CD14-positive monocyte (primary cell): ENCODE data around the gene GPHN. TPM values are rescaled to one million over a fixed set of nuclear protein-coding genes. Genes with fewer than 3 reads are reported as not detected.

Experiments used
- DNase-seq, 3 donors: peaks; one replicate each; pipeline ENCODE4 v3.0.0-alpha.2; 2011 to 2022
- H2AFZ ChIP-seq: 2 replicates; pipeline ENCODE4 v1.6.0; 2012; ENCODE audit warnings: mild to moderate bottlenecking, low read depth, low read length, inconsistent platforms; ENCODE audit not compliant: insufficient read depth, poor library complexity, severe bottlenecking
- H3K27ac ChIP-seq, 2 donors: 1 replicate in 1 of 2; 2 replicates in 1 of 2; pipeline ENCODE4 v1.5.1; 2012 to 2013; ENCODE audit warnings: low read length in 2 of 2, control low read depth in 1 of 2, inconsistent platforms in 1 of 2, low read depth in 1 of 2, mild to moderate bottlenecking in 1 of 2
- H3K27me3 ChIP-seq, 2 donors: one replicate each; pipeline versions ENCODE4 v1.6.0 to v1.6.1; 2011 to 2013; ENCODE audit warnings: low read length in 2 of 2; ENCODE audit not compliant: control insufficient read depth in 2 of 2, insufficient read depth in 2 of 2
- H3K36me3 ChIP-seq, 2 donors: replicated peaks in 1 of 2; 1 replicate in 1 of 2; 2 replicates in 1 of 2; pipeline versions ENCODE4 v1.5.1 to v1.6.1; 2012 to 2013; ENCODE audit warnings: low read length in 2 of 2, control low read depth in 1 of 2, inconsistent platforms in 1 of 2, mild to moderate bottlenecking in 1 of 2; ENCODE audit not compliant: insufficient read depth in 2 of 2, control insufficient read depth in 1 of 2
- H3K4me1 ChIP-seq, 2 donors: 1 replicate in 1 of 2; 2 replicates in 1 of 2; pipeline versions ENCODE4 v1.5.1 to v1.6.1; 2012 to 2013; ENCODE audit warnings: low read length in 2 of 2, control low read depth in 1 of 2, inconsistent platforms in 1 of 2, mild to moderate bottlenecking in 1 of 2, moderate library complexity in 1 of 2; ENCODE audit not compliant: insufficient read depth in 2 of 2, control insufficient read depth in 1 of 2
- H3K4me2 ChIP-seq: replicated peaks from 2 replicates; pipeline ENCODE3; 2012; ENCODE audit warnings: low read length, moderate library complexity, mild to moderate bottlenecking; ENCODE audit not compliant: poor library complexity, severe bottlenecking; ENCODE audit errors: extremely low read depth
- H3K4me3 ChIP-seq, 3 experiments: fragments of 200-600 bp in 1 of 3; sonication (generic) in 1 of 3; replicated peaks in 1 of 3; 1 replicate in 2 of 3; 2 replicates in 1 of 3; pipeline ENCODE4 v1.5.1; 2011 to 2013; ENCODE audit warnings: low read length in 3 of 3, mild to moderate bottlenecking in 3 of 3, control low read depth in 2 of 3, low read depth in 2 of 3, inconsistent platforms in 1 of 3, moderate library complexity in 1 of 3
- H3K79me2 ChIP-seq: 2 replicates; pipeline ENCODE4 v1.6.0; 2012; ENCODE audit warnings: mild to moderate bottlenecking, control low read depth, inconsistent platforms, low read length, moderate library complexity; ENCODE audit not compliant: insufficient read depth
- H3K9ac ChIP-seq: 2 replicates; pipeline ENCODE4 v1.6.0; 2017; ENCODE audit warnings: low read length, mild to moderate bottlenecking; ENCODE audit not compliant: insufficient read depth, poor library complexity, severe bottlenecking
- H3K9me3 ChIP-seq, 2 donors: replicated peaks in 1 of 2; 1 replicate in 1 of 2; 2 replicates in 1 of 2; pipeline versions ENCODE4 v1.5.1 to v1.6.1; 2012 to 2013; ENCODE audit warnings: low read length in 2 of 2, control low read depth in 1 of 2; ENCODE audit not compliant: control insufficient read depth in 1 of 2, insufficient read depth in 1 of 2
- H4K20me1 ChIP-seq: 2 replicates; pipeline ENCODE4 v1.6.0; 2012; ENCODE audit warnings: mild to moderate bottlenecking, low read length, control low read depth, moderate library complexity; ENCODE audit not compliant: insufficient read depth
- H3K27ac Mint-ChIP-seq, 7 donors: one replicate each; pipeline ENCODE4 v1.8.0; 2020; ENCODE audit warnings: mild to moderate bottlenecking in 7 of 7, mixed read lengths in 7 of 7, moderate library complexity in 6 of 7, inconsistent platforms in 2 of 7
- H3K27me3 Mint-ChIP-seq, 3 donors: one replicate each; pipeline ENCODE4 v1.8.0; 2021 to 2022; ENCODE audit warnings: low read depth in 3 of 3, mild to moderate bottlenecking in 3 of 3, mixed read lengths in 3 of 3, moderate library complexity in 3 of 3, inconsistent platforms in 1 of 3
- H3K36me3 Mint-ChIP-seq, 2 donors: one replicate each; pipeline ENCODE4 v1.8.0; 2020; ENCODE audit warnings: mixed read lengths in 2 of 2, inconsistent platforms in 1 of 2, mild to moderate bottlenecking in 1 of 2
- H3K4me1 Mint-ChIP-seq: one replicate; pipeline ENCODE4 v1.8.0; 2020; ENCODE audit warnings: mild to moderate bottlenecking, mixed read lengths
- H3K4me3 Mint-ChIP-seq, 2 donors: one replicate each; pipeline ENCODE4 v1.8.0; 2020; ENCODE audit warnings: mild to moderate bottlenecking in 2 of 2, mixed read lengths in 2 of 2, moderate library complexity in 1 of 2
- H3K9me3 Mint-ChIP-seq, 7 donors: one replicate each; pipeline ENCODE4 v1.8.0; 2020 to 2022; ENCODE audit warnings: mixed read lengths in 7 of 7, mild to moderate bottlenecking in 6 of 7, moderate library complexity in 6 of 7, inconsistent platforms in 2 of 7
- CTCF ChIP-seq: fragments of 200-600 bp; IDR thresholded peaks from one replicate; pipeline ENCODE4 v1.8.0; 2022; ENCODE audit warnings: antibody characterized with exemption, mild to moderate bottlenecking
- intact Hi-C, 2 donors: fragments of 100-400 bp; cut with micrococcal nuclease; formaldehyde crosslinking; loops; one replicate each; pipeline versions ENCODE4 v1.15.0 to v1.15.1; 2023
- polyA plus RNA-seq, 3 donors: library from polyadenylated mRNA; depleted of rRNA in 1 of 3; unstranded in 2 of 3; stranded (reverse) in 1 of 3; fragments of 300-500 nt in 2 of 3; fragments of >200 nt in 1 of 3; fragmentation: Illumina TruSeq in 2 of 3; gene quantifications; 1 replicate in 2 of 3; 2 replicates in 1 of 3; pipeline ENCODE4 v1.2.3, GENCODE V29; 2012 to 2021

GPHN gene
- polyA plus RNA-seq, 3 donors, result 1.9 to 3.1 (median 3.0) TPM

- H3K36me3 Mint-ChIP-seq, result peaks cover 0 to 3% of the 10 kb centered on the region in 2 donors
- no peaks in the 10 kb centered on the region for H3K27me3 Mint-ChIP-seq
- no peaks in the 10 kb centered on the region for H4K20me1 ChIP-seq
- H3K4me3 Mint-ChIP-seq, result no peak overlapping the region
- no peak overlapping the region for H3K9ac ChIP-seq
- no peak for DNase-seq
- TF ChIP-seq CTCF, result no peak
- H3K9me3 Mint-ChIP-seq, result peaks cover 0 to 6% (median 0%) of the 10 kb centered on the region in 7 donors
- H3K27ac Mint-ChIP-seq, result no peak overlapping the region
- no peak overlapping the region for H3K27ac ChIP-seq
- no peaks in the 10 kb centered on the region for H3K79me2 ChIP-seq
- no peak overlapping the region for H3K4me3 ChIP-seq
- intact Hi-C loops, result no loop called here
- no peak overlapping the region for H3K4me2 ChIP-seq
- no peaks in the 10 kb centered on the region for H3K27me3 ChIP-seq
- no peaks in the 10 kb centered on the region for H3K36me3 ChIP-seq
- H3K9me3 ChIP-seq, result no peaks in the 10 kb centered on the region
- no peaks in the 10 kb centered on the region for H3K4me1 Mint-ChIP-seq
- no peak overlapping the region for H2AFZ ChIP-seq
- no peaks in the 10 kb centered on the region for H3K4me1 ChIP-seq
Measured at GRCh38 chr14:66629499-66629898, 121.6 kb downstream of the GPHN start.

- no peak for TF ChIP-seq CTCF
- Histone ChIP-seq H3K27me3 (no peaks in the 10 kb centered on the region), H4K20me1 (no peaks in the 10 kb centered on the region), H3K4me2 (no peak overlapping the region), H3K27ac (no peak overlapping the region), H3K9ac (no peak overlapping the region), H3K4me3 (no peak overlapping the region), H3K36me3 (no peaks in the 10 kb centered on the region), H3K4me1 (no peaks in the 10 kb centered on the region), H3K79me2 (no peaks in the 10 kb centered on the region), H2AFZ (no peak overlapping the region), H3K9me3 (no peaks in the 10 kb centered on the region)
- no peaks in the 10 kb centered on the region for H3K4me1 Mint-ChIP-seq
- peaks cover 0 to 3% of the 10 kb centered on the region in 2 donors for H3K36me3 Mint-ChIP-seq
- H3K27ac Mint-ChIP-seq, result no peak overlapping the region
- intact Hi-C loops, result no loop called here
- peaks cover 0 to 6% (median 0%) of the 10 kb centered on the region in 7 donors for H3K9me3 Mint-ChIP-seq
- H3K27me3 Mint-ChIP-seq, result no peaks in the 10 kb centered on the region
- H3K4me3 Mint-ChIP-seq, result no peak overlapping the region
- DNase-seq, result no peak
Measured at GRCh38 chr14:66634876-66635275, 126.9 kb downstream of the GPHN start.
